ENCODE measurements around the gene TCF25.

DNA sequence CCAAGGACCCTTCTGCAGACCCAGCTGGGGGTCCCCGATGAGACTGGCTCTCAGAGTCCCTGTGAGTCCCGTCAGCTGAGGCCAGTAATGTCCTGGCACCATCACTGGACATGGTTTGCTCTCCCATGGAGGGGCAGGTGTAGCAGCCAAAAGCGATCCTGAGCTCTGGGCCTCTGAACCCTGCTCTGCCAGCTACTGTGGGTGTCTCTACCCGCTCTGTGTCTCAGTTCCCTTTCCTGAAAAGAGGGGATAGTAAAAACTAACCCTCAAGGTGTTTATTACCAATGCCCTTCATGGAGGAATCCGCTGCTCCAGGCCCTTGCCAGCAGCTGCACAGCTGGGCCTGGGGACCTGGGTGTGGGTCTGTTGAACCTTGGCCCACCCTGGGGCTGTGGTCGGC, 58.6 kb downstream of the TCF25 start:
- TF ChIP-seq, protein P1, sequence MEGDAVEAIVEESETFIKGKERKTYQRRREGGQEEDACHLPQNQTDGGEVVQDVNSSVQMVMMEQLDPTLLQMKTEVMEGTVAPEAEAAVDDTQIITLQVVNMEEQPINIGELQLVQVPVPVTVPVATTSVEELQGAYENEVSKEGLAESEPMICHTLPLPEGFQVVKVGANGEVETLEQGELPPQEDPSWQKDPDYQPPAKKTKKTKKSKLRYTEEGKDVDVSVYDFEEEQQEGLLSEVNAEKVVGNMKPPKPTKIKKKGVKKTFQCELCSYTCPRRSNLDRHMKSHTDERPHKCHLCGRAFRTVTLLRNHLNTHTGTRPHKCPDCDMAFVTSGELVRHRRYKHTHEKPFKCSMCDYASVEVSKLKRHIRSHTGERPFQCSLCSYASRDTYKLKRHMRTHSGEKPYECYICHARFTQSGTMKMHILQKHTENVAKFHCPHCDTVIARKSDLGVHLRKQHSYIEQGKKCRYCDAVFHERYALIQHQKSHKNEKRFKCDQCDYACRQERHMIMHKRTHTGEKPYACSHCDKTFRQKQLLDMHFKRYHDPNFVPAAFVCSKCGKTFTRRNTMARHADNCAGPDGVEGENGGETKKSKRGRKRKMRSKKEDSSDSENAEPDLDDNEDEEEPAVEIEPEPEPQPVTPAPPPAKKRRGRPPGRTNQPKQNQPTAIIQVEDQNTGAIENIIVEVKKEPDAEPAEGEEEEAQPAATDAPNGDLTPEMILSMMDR (IDR thresholded peaks at IDR 0.05), result no peak
- TF ChIP-seq POLR2A (IDR thresholded peaks at IDR 0.05) (no peak), POLR2AphosphoS5 (IDR thresholded peaks at IDR 0.05) (no peak)
